Astrocyte (in vitro differentiated cells and primary cell): Measurements from ENCODE around the gene NKIRAS2. TPM values are rescaled to one million over a fixed set of nuclear protein-coding genes. Genes with fewer than 3 reads are reported as not detected.
"Not testable (repeated sequence)": the region's sequence is repeated elsewhere in the genome, so short reads cannot be mapped to it uniquely, and the experiment has no call there.

ENCODE experiments used
- DNase-seq: peaks from one replicate; pipeline ENCODE4 v3.0.0-alpha.2; 2010; ENCODE audit warnings: low read depth
- FAIRE-seq: peaks from 2 replicates; lab custom pipeline; 2011; peaks lifted over from hg19 to GRCh38; lab: Jason Lieb, UNC
- H2AFZ ChIP-seq: 2 replicates; pipeline ENCODE4 v1.6.0; 2012; ENCODE audit warnings: low read depth, low read length, inconsistent platforms
- H3K27ac ChIP-seq: 2 replicates; pipeline ENCODE4 v1.5.1; 2011; ENCODE audit warnings: low read depth, low read length, inconsistent platforms
- H3K27me3 ChIP-seq: 2 replicates; pipeline ENCODE4 v1.6.0; 2011; ENCODE audit warnings: low read length, inconsistent platforms; ENCODE audit not compliant: insufficient read depth
- H3K36me3 ChIP-seq: 2 replicates; pipeline ENCODE4 v1.5.1; 2011; ENCODE audit warnings: low read length, inconsistent platforms; ENCODE audit not compliant: insufficient read depth
- H3K4me1 ChIP-seq: 2 replicates; pipeline ENCODE4 v1.5.1; 2011; ENCODE audit warnings: low read length, inconsistent platforms; ENCODE audit not compliant: insufficient read depth
- H3K4me2 ChIP-seq: 2 replicates; pipeline ENCODE4 v1.6.0; 2012; ENCODE audit warnings: low read length, inconsistent platforms
- H3K4me3 ChIP-seq: 2 replicates; pipeline ENCODE4 v1.5.1; 2011; ENCODE audit warnings: low read depth, mild to moderate bottlenecking, low read length, inconsistent platforms; ENCODE audit not compliant: insufficient read depth
- H3K79me2 ChIP-seq: 2 replicates; pipeline ENCODE4 v1.6.0; 2012; ENCODE audit warnings: mild to moderate bottlenecking, low read length, inconsistent platforms; ENCODE audit not compliant: insufficient read depth
- H3K9ac ChIP-seq: 2 replicates; pipeline ENCODE4 v1.6.0; 2012; ENCODE audit warnings: mild to moderate bottlenecking, low read length, inconsistent platforms
- H3K9me3 ChIP-seq: 2 replicates; pipeline ENCODE4 v1.5.1; 2012; ENCODE audit warnings: low read depth, mild to moderate bottlenecking, low read length, inconsistent platforms; ENCODE audit not compliant: insufficient read depth
- H4K20me1 ChIP-seq: 2 replicates; pipeline ENCODE4 v1.6.0; 2012; ENCODE audit warnings: low read length, inconsistent platforms; ENCODE audit not compliant: insufficient read depth
- H3K27ac Mint-ChIP-seq: one replicate; pipeline ENCODE4 v1.8.0; 2021; ENCODE audit warnings: mild to moderate bottlenecking, mixed read lengths; ENCODE audit not compliant: unreplicated experiment
- H3K27me3 Mint-ChIP-seq: one replicate; pipeline ENCODE4 v1.8.0; 2021; ENCODE audit warnings: low read depth, mixed read lengths; ENCODE audit not compliant: unreplicated experiment
- H3K36me3 Mint-ChIP-seq: one replicate; pipeline ENCODE4 v1.8.0; 2021; ENCODE audit warnings: low read depth, mixed read lengths; ENCODE audit not compliant: unreplicated experiment
- H3K4me1 Mint-ChIP-seq: one replicate; pipeline ENCODE4 v1.8.0; 2021; ENCODE audit warnings: low read depth, mixed read lengths; ENCODE audit not compliant: unreplicated experiment
- H3K4me3 Mint-ChIP-seq: one replicate; pipeline ENCODE4 v1.8.0; 2021; ENCODE audit warnings: mild to moderate bottlenecking, moderate library complexity, mixed read lengths; ENCODE audit not compliant: unreplicated experiment
- H3K9me3 Mint-ChIP-seq: one replicate; pipeline ENCODE4 v1.8.0; 2021; ENCODE audit warnings: mild to moderate bottlenecking, mixed read lengths; ENCODE audit not compliant: unreplicated experiment
- EZH2 ChIP-seq: IDR thresholded peaks from 2 replicates; pipeline ENCODE4 v1.6.1; 2012; ENCODE audit warnings: mild to moderate bottlenecking, low read length, inconsistent platforms; ENCODE audit not compliant: insufficient read depth
- total RNA-seq: library from RNA; stranded (reverse); gene quantifications from 2 replicates; pipeline ENCODE4 v1.2.1, GENCODE V29; 2021
- TF ChIP-seq, protein P1 (sequence below): IDR thresholded peaks from 2 replicates; pipeline ENCODE4 v1.5.1; 2011; ENCODE audit warnings: low read depth, mild to moderate bottlenecking, inconsistent platforms, low read length, moderate library complexity; ENCODE audit not compliant: insufficient read depth

NKIRAS2 gene
- total RNA-seq, 1 donor from 2014 or later, result 60.5 TPM

DNA sequence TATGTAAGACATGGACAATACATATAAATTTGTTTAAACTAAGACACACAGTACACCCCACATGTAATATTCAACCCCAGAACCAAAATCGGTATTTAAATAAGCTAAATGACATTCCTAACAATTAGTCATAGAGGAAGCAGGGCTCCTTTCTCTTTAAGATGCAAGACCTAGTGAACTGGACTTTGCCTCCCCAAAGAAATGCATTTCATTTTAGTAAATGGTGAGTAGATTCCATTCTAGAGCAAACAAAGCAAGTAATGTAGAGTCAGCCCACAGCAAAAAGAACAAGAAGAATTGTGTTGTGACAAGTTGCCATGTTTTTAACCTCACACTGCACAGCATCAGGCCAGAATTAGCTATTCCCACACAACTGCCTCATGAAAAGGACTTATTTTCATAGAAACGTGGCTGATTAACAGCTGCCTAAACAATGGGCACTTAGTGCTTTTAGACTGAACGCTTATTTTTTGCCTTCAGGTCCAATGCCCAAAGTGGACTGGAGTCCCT lies 17.0 kb upstream of the NKIRAS2 start:
- H3K36me3 ChIP-seq, result peaks cover 16% of the 10 kb centered on the region
- TF ChIP-seq EZH2, result no peak
- TF ChIP-seq, protein P1, sequence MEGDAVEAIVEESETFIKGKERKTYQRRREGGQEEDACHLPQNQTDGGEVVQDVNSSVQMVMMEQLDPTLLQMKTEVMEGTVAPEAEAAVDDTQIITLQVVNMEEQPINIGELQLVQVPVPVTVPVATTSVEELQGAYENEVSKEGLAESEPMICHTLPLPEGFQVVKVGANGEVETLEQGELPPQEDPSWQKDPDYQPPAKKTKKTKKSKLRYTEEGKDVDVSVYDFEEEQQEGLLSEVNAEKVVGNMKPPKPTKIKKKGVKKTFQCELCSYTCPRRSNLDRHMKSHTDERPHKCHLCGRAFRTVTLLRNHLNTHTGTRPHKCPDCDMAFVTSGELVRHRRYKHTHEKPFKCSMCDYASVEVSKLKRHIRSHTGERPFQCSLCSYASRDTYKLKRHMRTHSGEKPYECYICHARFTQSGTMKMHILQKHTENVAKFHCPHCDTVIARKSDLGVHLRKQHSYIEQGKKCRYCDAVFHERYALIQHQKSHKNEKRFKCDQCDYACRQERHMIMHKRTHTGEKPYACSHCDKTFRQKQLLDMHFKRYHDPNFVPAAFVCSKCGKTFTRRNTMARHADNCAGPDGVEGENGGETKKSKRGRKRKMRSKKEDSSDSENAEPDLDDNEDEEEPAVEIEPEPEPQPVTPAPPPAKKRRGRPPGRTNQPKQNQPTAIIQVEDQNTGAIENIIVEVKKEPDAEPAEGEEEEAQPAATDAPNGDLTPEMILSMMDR, result no peak
- Mint-ChIP-seq H3K4me1 (peaks cover 34% of the 10 kb centered on the region), H3K4me3 (peak overlapping the region; percentile 46), H3K27me3 (no peaks in the 10 kb centered on the region), H3K9me3 (no peaks in the 10 kb centered on the region), H3K36me3 (peaks cover 11% of the 10 kb centered on the region), H3K27ac (peak overlapping the region; percentile 28)
- DNase-seq, result peak; percentile 67
- H3K4me3 ChIP-seq, result no peak overlapping the region
- no peak overlapping the region for H2AFZ ChIP-seq
- peak overlapping the region; percentile 1 for H3K9ac ChIP-seq
- H3K9me3 ChIP-seq, result no peaks in the 10 kb centered on the region
- H4K20me1 ChIP-seq, result peaks cover 65% of the 10 kb centered on the region
- peak overlapping the region; percentile 20 for H3K27ac ChIP-seq
- H3K4me1 ChIP-seq, result peaks cover 20% of the 10 kb centered on the region
- H3K79me2 ChIP-seq, result peaks cover 76% of the 10 kb centered on the region
- FAIRE-seq, result no peak
- H3K27me3 ChIP-seq, result no peaks in the 10 kb centered on the region
- H3K4me2 ChIP-seq, result peak overlapping the region; percentile 59

DNA sequence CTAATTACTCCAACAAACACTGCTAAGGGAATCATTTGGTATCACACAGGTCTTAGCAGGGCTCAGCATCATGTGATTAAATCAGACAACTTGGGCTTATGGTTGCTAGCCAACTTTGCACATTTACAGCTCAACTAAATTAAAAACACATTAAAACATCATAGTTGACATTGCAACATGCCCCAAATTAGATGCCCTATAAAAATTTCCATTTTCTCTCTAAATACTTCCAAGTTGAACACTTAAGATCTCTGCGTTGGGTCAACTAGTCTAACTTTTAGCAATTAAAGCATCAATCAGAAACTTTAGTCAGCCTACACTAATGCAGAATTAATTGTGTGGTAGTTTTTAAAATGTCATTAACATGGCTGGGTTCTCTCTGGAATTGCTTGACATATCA lies 14.7 kb upstream of the NKIRAS2 start:
- Mint-ChIP-seq H3K36me3 (peaks cover 17% of the 10 kb centered on the region), H3K4me3 (no peak overlapping the region), H3K27me3 (no peaks in the 10 kb centered on the region), H3K27ac (no peak overlapping the region), H3K9me3 (no peaks in the 10 kb centered on the region), H3K4me1 (peaks cover 40% of the 10 kb centered on the region)
- H3K4me3 ChIP-seq, result no peak overlapping the region
- H3K27ac ChIP-seq, result no peak overlapping the region
- H3K36me3 ChIP-seq, result peaks cover 9% of the 10 kb centered on the region
- no peaks in the 10 kb centered on the region for H3K27me3 ChIP-seq
- DNase-seq (no peak), FAIRE-seq (no peak)
- H3K4me2 ChIP-seq, result no peak overlapping the region
- H3K9ac ChIP-seq, result no peak overlapping the region
- H4K20me1 ChIP-seq, result peaks cover 74% of the 10 kb centered on the region
- H3K4me1 ChIP-seq, result peaks cover 20% of the 10 kb centered on the region
- H3K79me2 ChIP-seq, result peaks cover 99% of the 10 kb centered on the region
- TF ChIP-seq, protein P1, result no peak
- TF ChIP-seq EZH2, result no peak
- no peak overlapping the region for H2AFZ ChIP-seq
- no peaks in the 10 kb centered on the region for H3K9me3 ChIP-seq

DNA sequence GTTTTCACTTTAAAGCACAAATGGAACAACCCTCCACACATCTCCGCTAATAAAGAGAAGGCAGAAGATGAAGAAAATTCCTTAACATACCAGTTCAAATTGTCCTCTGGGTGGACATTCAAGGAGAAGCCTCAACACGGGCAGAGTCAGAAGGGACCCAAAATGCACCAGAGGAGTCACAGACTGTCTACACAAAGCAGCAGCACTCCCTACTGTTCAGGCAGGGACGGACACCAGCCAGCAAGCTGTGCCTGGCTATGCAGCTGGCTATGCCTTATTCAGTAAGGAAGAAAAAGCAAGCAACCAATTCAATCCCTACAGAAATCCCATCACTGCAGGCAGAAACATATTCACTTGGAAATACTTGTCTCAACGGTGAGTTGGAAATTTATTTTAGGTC lies 10.7 kb upstream of the NKIRAS2 start:
- H3K4me3 ChIP-seq, result no peak overlapping the region
- H3K4me1 Mint-ChIP-seq, result peaks cover 21% of the 10 kb centered on the region
- no peak overlapping the region for H3K27ac ChIP-seq
- H3K36me3 ChIP-seq, result no peaks in the 10 kb centered on the region
- H3K9me3 Mint-ChIP-seq, result no peaks in the 10 kb centered on the region
- no peaks in the 10 kb centered on the region for H3K27me3 Mint-ChIP-seq
- H3K9ac ChIP-seq, result no peak overlapping the region
- H3K4me3 Mint-ChIP-seq, result no peak overlapping the region
- H3K79me2 ChIP-seq, result peaks cover 100% of the 10 kb centered on the region
- no peaks in the 10 kb centered on the region for H3K27me3 ChIP-seq
- peaks cover 13% of the 10 kb centered on the region for H3K36me3 Mint-ChIP-seq
- TF ChIP-seq, protein P1, result no peak
- no peak for TF ChIP-seq EZH2
- no peak for DNase-seq
- FAIRE-seq, result no peak
- H3K4me2 ChIP-seq, result no peak overlapping the region
- H3K9me3 ChIP-seq, result no peaks in the 10 kb centered on the region
- no peak overlapping the region for H2AFZ ChIP-seq
- H3K27ac Mint-ChIP-seq, result peak overlapping the region; percentile 54
- H4K20me1 ChIP-seq, result peaks cover 74% of the 10 kb centered on the region
- H3K4me1 ChIP-seq, result peaks cover 8% of the 10 kb centered on the region

DNA sequence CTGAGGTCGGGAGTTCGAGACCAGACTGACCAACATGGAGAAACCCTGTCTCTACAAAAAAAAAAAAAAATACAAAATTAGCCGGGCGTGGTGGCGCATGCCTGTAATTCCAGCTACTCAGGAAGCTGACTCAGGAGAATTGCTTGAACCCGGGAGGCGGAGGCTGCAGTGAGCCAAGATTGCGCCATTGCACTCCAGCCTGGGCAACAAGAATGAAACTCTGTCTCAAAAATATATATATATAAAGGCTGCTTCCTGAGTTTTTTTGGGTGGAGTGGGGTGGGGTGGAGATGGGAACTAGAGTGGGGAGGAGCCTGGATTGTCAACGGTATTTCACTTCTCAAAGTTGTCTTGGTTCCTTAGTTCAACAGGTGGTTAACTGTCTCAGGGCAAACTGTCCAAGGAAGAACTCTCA lies 9.6 kb upstream of the NKIRAS2 start:
- not testable (repeated sequence) for H3K36me3 ChIP-seq, H3K4me1 ChIP-seq, FAIRE-seq, H3K27me3 Mint-ChIP-seq, H3K9me3 Mint-ChIP-seq, H3K4me3 Mint-ChIP-seq, H3K27ac Mint-ChIP-seq, H2AFZ ChIP-seq, H3K27ac ChIP-seq, H3K9me3 ChIP-seq, H3K4me3 ChIP-seq, H3K9ac ChIP-seq, H3K27me3 ChIP-seq
- H3K4me1 Mint-ChIP-seq, result peaks cover 20% of the 10 kb centered on the region
- Histone ChIP-seq H3K79me2 (peaks cover 100% of the 10 kb centered on the region), H3K4me2 (peak overlapping the region; percentile 28), H4K20me1 (peaks cover 65% of the 10 kb centered on the region)
- DNase-seq, result peak; percentile 29
- peaks cover 13% of the 10 kb centered on the region for H3K36me3 Mint-ChIP-seq
